Inferior parietal cortex (tissue), 1 donor: ENCODE measurements around the gene ROPN1B.

Experiments
- DNase-seq: peaks from one replicate; pipeline ENCODE4 v3.0.0-alpha.2; 2016; ENCODE audit errors: extremely low spot score

Gene ROPN1B

GRCh38 chr3:126003447-126004190, 34.6 kb downstream of the ROPN1B start:
- DNase-seq = no peak

- no peak for DNase-seq
These were observed 35.2 kb downstream of the ROPN1B start for GRCh38 chr3:126004217-126004616.

- no peak for DNase-seq
These were observed 35.7 kb downstream of the ROPN1B start for GRCh38 chr3:126004692-126005091.

- no peak for DNase-seq
These were observed 37.0 kb downstream of the ROPN1B start for GRCh38 chr3:126005951-126006350.

- no peak for DNase-seq
These were observed 39.2 kb downstream of the ROPN1B start for GRCh38 chr3:126008219-126008618.

- no peak for DNase-seq
These were observed 40.2 kb downstream of the ROPN1B start for GRCh38 chr3:126009181-126009580.

GRCh38 chr3:126013751-126014156, 44.8 kb downstream of the ROPN1B start:
- DNase-seq = no peak

DNA sequence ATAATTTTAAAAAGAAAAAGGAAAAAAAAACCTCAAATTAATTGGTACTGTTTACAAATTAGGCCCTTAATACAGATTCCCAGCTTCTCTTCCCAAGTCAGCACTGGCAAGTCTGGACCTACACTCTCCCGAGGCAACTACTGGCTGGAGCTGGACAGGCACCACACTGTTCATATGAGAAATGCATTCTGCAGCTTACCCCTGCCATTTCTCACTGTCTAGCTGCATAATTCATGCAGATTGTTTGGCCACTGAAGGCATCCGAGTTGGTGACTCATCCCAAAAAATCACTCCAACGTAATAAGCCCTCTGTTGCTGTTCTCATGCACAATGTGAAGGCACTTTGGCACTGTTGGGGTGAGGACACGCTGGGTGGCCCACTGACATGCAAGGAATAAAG, 45.3 kb downstream of the ROPN1B start:
- peak; percentile 16 for DNase-seq

GRCh38 chr3:126015075-126015474, 46.1 kb downstream of the ROPN1B start:
- no peak for DNase-seq

DNA sequence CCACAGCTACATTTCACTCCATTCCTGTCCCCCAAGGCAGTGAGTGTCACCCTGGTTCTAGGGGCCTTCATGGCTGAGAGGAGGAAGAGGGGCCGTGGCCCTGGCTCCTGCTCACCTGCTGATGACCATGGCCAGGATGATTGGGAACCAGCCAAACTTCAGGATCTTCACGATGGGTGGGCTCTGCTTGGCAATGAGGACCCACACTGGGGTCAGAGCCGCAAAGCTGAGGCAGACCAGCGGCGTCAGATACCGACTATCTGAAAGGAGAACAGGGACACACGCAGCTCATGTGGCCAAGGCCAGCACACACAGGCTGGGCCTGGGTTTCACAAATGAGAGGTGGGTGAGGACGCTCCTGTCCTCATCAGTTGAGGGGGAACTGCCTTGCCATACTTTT, 47.6 kb downstream of the ROPN1B start:
- DNase-seq = no peak

GRCh38 chr3:126017362-126017761, 48.4 kb downstream of the ROPN1B start:
- DNase-seq = no peak

- DNase-seq = no peak
These were observed 49.6 kb downstream of the ROPN1B start for GRCh38 chr3:126018545-126018944.

DNA sequence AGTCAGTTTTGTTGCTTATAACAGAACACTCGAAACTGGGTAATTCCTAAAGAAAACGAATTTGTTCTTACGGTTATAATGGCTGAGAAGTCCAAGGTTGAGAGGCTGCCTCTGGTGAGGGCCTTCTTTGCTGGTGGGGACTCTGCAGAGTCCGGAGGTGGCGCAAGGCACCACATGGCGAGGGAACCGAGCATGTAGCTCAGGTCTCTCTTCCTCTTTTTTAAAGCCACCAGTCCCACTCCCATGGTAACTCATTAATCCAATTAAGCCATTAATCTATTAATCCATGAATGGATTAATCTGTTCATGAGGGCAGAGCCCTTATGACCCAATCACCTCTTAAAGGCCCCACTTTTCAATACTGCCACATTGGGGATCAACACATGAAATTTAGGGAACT, 50.0 kb downstream of the ROPN1B start:
- no peak for DNase-seq

GRCh38 chr3:126019683-126020082, 50.7 kb downstream of the ROPN1B start:
- DNase-seq = no peak

- no peak for DNase-seq
These were observed 52.2 kb downstream of the ROPN1B start for GRCh38 chr3:126021224-126021623.

GRCh38 chr3:126021702-126022101, 52.7 kb downstream of the ROPN1B start:
- no peak for DNase-seq

GRCh38 chr3:126022741-126023359, 53.9 kb downstream of the ROPN1B start:
- DNase-seq = no peak

GRCh38 chr3:126023390-126023789, 54.4 kb downstream of the ROPN1B start:
- DNase-seq = no peak

GRCh38 chr3:126024049-126024854, 55.3 kb downstream of the ROPN1B start:
- no peak for DNase-seq

GRCh38 chr3:126025116-126025729, 56.2 kb downstream of the ROPN1B start:
- DNase-seq = no peak

DNA sequence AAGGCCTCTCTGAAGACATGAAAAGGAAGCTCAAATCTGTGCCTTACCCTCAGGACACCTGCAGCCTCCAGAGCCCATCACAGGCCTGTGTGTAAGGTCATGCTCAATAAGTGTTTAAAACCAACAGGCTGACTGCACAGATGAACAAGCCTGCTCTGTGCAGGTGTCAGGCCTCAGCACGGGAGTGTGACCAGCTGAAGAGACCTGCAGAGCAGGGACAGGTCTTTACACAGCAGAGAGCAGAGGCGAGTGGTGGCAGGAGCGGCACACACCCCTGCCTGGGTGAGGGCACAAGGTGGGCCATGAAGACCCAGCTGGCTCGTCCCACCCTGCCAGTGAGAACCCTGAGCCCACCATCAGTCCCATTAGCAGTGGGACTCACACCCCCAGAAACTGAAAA, 56.9 kb downstream of the ROPN1B start:
- no peak for DNase-seq

DNA sequence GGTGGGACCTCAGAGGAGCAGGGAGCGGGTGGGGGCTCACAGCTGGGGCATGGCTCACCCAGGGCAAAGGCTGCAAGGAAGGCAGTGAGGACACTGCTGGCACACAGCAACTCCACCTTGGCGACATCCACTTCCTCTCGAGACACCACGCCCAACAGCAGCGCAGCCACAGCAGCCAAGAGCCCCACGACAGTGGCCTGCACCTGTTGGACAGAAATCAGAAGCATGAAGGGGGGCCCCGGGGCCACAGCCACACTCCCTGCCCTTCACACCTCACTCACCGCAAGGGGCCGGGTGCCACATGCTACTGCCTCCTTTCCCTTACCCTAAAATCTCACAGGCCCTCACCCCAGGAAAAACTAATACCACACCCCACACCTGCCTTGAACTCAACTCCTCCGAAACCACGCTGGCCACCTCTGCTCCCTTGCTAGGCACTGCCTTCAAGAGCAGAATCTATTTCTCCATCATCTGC, 57.3 kb downstream of the ROPN1B start:
- no peak for DNase-seq
